ENCODE results near the gene FREM1. TPM values are rescaled to one million over a fixed set of nuclear protein-coding genes. Genes with fewer than 3 reads are reported as not detected.

Gene FREM1
- total and polyA plus RNA-seq, 10 of the 15 experiments (the other 5 are each of a cell fraction or from before 2014, with no cell fraction given) = 0.01 to 0.16 (median 0.08) TPM; not detected in 7

GRCh38 chr9:14760060-14760459 is 150.2 kb downstream of the FREM1 start:
- H2AFZ ChIP-seq (ENCODE audit: control insufficient read depth, low read depth, low read length) = no peak overlapping the region
- RAD21 ChIA-PET (ENCODE audit: unreplicated experiment) = no interaction called here
- in situ Hi-C loops (cut with MboI) (loop anchor here (5.0 kb wide), 2 partner anchors 148 to 293 kb away; no protein-coding TSS in a partner anchor), intact Hi-C loops (cut with micrococcal nuclease; ENCODE audit: unreplicated experiment) (no loop called here)
- CTCF ChIA-PET = interaction anchor here (1.5 to 2.6 kb wide), 2 partner anchors 9 to 143 kb away, joined by 5 to 8 read pairs; no protein-coding TSS in a partner anchor
- no peak overlapping the region for H3K4me3 ChIP-seq
- no peaks in the 10 kb centered on the region for H3K79me2 ChIP-seq (ENCODE audit: control insufficient read depth, insufficient read depth, low read length)
- ATAC-seq (no peak), FAIRE-seq (no peak), DNase-seq (ENCODE audit: low read depth, low spot score) (no peak)
- no peak for TF ChIP-seq EGR1 (IDR thresholded peaks at IDR 0.05; ENCODE audit: borderline replicate concordance in 1 of 2, low read depth in 2 of 2, low read length in 2 of 2)
- TF ChIP-seq CBX3 (IDR thresholded peaks at IDR 0.05; ENCODE audit: borderline replicate concordance, low read depth) = no peak
- TF ChIP-seq NR2C2 (IDR thresholded peaks at IDR 0.05; ENCODE audit: borderline replicate concordance, control insufficient read depth, insufficient read length, low read depth) = no peak
- TF ChIP-seq TCF3 (IDR thresholded peaks at IDR 0.05; ENCODE audit: borderline replicate concordance, insufficient read depth, low read depth, low read length) = no peak
- TF ChIP-seq MTA3 (IDR thresholded peaks at IDR 0.05; ENCODE audit: borderline replicate concordance, low read length) = no peak
- no peak for TF ChIP-seq RCOR1 (conservative IDR thresholded peaks at IDR 0.05; ENCODE audit: low read depth, low read length)
- TF ChIP-seq TBL1XR1 (IDR thresholded peaks at IDR 0.05; ENCODE audit: low read depth, low read length) = no peak
- TF ChIP-seq STAT3 (IDR thresholded peaks at IDR 0.05; ENCODE audit: low read depth, low read length) = no peak
- POLR2A ChIA-PET = no interaction called here
- H3K9me3 ChIP-seq (replicated peaks; ENCODE audit: control insufficient read depth, insufficient read depth, low read length) = no peaks in the 10 kb centered on the region
- H3K4me1 ChIP-seq (ENCODE audit: control insufficient read depth, insufficient read depth, low read length) = no peaks in the 10 kb centered on the region
- H3K27me3 ChIP-seq (replicated peaks in 1 of 2; ENCODE audit: control insufficient read depth in 2 of 2, insufficient read depth in 2 of 2, low read length in 1 of 2) = no peaks in the 10 kb centered on the region; a peak in 2 of 4 replicates
- H3K36me3 ChIP-seq (ENCODE audit: control insufficient read depth in 2 of 2, insufficient read depth in 2 of 2, low read length in 1 of 2) = no peaks in the 10 kb centered on the region
- no peak overlapping the region for H3K4me2 ChIP-seq (ENCODE audit: control insufficient read depth, insufficient read depth)
- no peaks in the 10 kb centered on the region for H4K20me1 ChIP-seq (ENCODE audit: control insufficient read depth, insufficient read depth)
- BruUV-seq (replicated peaks) = no TSS peak
- SMC1A ChIA-PET (ENCODE audit: uncharacterized antibody, unreplicated experiment) = no interaction called here
- no peak overlapping the region for H3K27ac ChIP-seq (ENCODE audit: control insufficient read depth, insufficient read depth)
- WGBS (ENCODE audit: insufficient coverage, insufficient replicate concordance, low lambda C conversion rate, missing lambda C conversion rate) = 9% methylated on average over 1 of the region's 1 CpG
- H3K9ac ChIP-seq (ENCODE audit: control insufficient read depth, insufficient read depth, low read length) = no peak overlapping the region

DNA sequence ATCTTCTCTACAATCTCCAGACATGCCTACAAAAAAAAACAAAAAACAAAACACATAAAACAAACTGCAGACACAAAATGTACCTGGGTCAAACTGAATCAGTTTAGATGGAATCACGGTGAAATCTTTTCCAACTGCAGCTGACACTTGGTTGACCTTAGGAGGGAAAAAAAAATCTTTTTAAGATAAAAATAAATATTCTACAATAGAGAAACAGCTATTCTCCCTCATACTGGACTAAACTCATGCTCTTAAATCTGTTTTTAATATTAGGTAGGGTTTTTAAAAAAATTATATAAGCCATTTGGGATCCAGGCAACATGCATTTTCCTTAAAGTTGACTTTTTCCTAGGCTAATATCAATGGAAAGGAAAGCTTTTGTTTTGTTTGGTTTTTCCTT is 153.9 kb downstream of the FREM1 start:
- SMC1A ChIA-PET (ENCODE audit: uncharacterized antibody, unreplicated experiment) = no interaction called here
- FAIRE-seq = no peak
- no peak for DNase-seq (ENCODE audit: low read depth, low spot score)
- Histone ChIP-seq H3K4me1 (ENCODE audit: control insufficient read depth, insufficient read depth, low read length) (no peaks in the 10 kb centered on the region), H3K9me3 (replicated peaks; ENCODE audit: control insufficient read depth, insufficient read depth, low read length) (no peaks in the 10 kb centered on the region), H3K27me3 (replicated peaks in 1 of 2; ENCODE audit: control insufficient read depth in 2 of 2, insufficient read depth in 2 of 2, low read length in 1 of 2) (no peaks in the 10 kb centered on the region; a peak in 2 of 4 replicates), H4K20me1 (ENCODE audit: control insufficient read depth, insufficient read depth) (no peaks in the 10 kb centered on the region), H3K4me2 (ENCODE audit: control insufficient read depth, insufficient read depth) (no peak overlapping the region), H3K4me3 (no peak overlapping the region), H3K27ac (ENCODE audit: control insufficient read depth, insufficient read depth) (no peak overlapping the region), H3K79me2 (ENCODE audit: control insufficient read depth, insufficient read depth, low read length) (no peaks in the 10 kb centered on the region), H2AFZ (ENCODE audit: control insufficient read depth, low read depth, low read length) (no peak overlapping the region), H3K36me3 (ENCODE audit: control insufficient read depth in 2 of 2, insufficient read depth in 2 of 2, low read length in 1 of 2) (no peaks in the 10 kb centered on the region), H3K9ac (ENCODE audit: control insufficient read depth, insufficient read depth, low read length) (no peak overlapping the region)
- intact Hi-C loops (cut with micrococcal nuclease; ENCODE audit: unreplicated experiment) (no loop called here), in situ Hi-C loops (cut with MboI) (no loop called here)
- WGBS (ENCODE audit: insufficient coverage, insufficient replicate concordance, low lambda C conversion rate, missing lambda C conversion rate) = 50% methylated on average over 1 of the region's 1 CpG
- CTCF ChIA-PET = interaction anchor here (1.1 to 2.5 kb wide), 2 partner anchors 9 to 327 kb away, joined by 3 to 10 read pairs; no protein-coding TSS in a partner anchor
- ATAC-seq = no peak
- no TSS peak for BruUV-seq (replicated peaks)
- TF ChIP-seq BCL3 (IDR thresholded peaks at IDR 0.05; ENCODE audit: borderline replicate concordance, insufficient read depth, low read depth, low read length, poor library complexity, severe bottlenecking) (no peak), YY1 (IDR thresholded peaks at IDR 0.05; ENCODE audit: low read depth, low read length) (no peak), RBBP5 (conservative IDR thresholded peaks at IDR 0.05) (no peak), NFXL1 (IDR thresholded peaks at IDR 0.05; ENCODE audit: borderline replicate concordance) (no peak), GATAD2B (conservative IDR thresholded peaks at IDR 0.05; ENCODE audit: low read depth) (no peak), GABPA (IDR thresholded peaks at IDR 0.05; ENCODE audit: low read depth) (no peak)
- TF ChIP-seq, protein P1, sequence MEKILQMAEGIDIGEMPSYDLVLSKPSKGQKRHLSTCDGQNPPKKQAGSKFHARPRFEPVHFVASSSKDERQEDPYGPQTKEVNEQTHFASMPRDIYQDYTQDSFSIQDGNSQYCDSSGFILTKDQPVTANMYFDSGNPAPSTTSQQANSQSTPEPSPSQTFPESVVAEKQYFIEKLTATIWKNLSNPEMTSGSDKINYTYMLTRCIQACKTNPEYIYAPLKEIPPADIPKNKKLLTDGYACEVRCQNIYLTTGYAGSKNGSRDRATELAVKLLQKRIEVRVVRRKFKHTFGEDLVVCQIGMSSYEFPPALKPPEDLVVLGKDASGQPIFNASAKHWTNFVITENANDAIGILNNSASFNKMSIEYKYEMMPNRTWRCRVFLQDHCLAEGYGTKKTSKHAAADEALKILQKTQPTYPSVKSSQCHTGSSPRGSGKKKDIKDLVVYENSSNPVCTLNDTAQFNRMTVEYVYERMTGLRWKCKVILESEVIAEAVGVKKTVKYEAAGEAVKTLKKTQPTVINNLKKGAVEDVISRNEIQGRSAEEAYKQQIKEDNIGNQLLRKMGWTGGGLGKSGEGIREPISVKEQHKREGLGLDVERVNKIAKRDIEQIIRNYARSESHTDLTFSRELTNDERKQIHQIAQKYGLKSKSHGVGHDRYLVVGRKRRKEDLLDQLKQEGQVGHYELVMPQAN (conservative IDR thresholded peaks at IDR 0.05) = no peak
- RAD21 ChIA-PET (ENCODE audit: unreplicated experiment) = no interaction called here
- POLR2A ChIA-PET = no interaction called here
